H9 (cell line): Measurements from ENCODE around the gene OR2J1. TPM values are rescaled to one million over a fixed set of nuclear protein-coding genes. Genes with fewer than 3 reads are reported as not detected.

Experiments
- DNase-seq: peaks from one replicate; pipeline ENCODE4 v3.0.0-alpha.2; 2017
- H2AFZ ChIP-seq: one replicate; pipeline ENCODE4 v1.6.1; 2013; ENCODE audit warnings: mild to moderate bottlenecking, low read length, control low read depth, moderate library complexity
- H2AK5ac ChIP-seq: 2 replicates; pipeline ENCODE4 v1.6.1; 2013; ENCODE audit warnings: low read length, control low read depth, mixed read lengths; ENCODE audit not compliant: insufficient read length
- H2BK120ac ChIP-seq: one replicate; pipeline ENCODE4 v1.6.1; 2013; ENCODE audit warnings: low read depth, mild to moderate bottlenecking, low read length, control low read depth, inconsistent platforms; ENCODE audit not compliant: poor library complexity, severe bottlenecking
- H2BK12ac ChIP-seq: 2 replicates; pipeline ENCODE4 v1.6.1; 2013; ENCODE audit warnings: low read length, control low read depth, mixed read lengths, low read depth; ENCODE audit not compliant: insufficient read length
- H2BK15ac ChIP-seq: 2 replicates; pipeline ENCODE4 v1.6.1; 2013; ENCODE audit warnings: low read depth, low read length, control low read depth
- H2BK20ac ChIP-seq: one replicate; pipeline ENCODE4 v1.6.1; 2013; ENCODE audit warnings: low read depth, mild to moderate bottlenecking, low read length, control low read depth, inconsistent platforms; ENCODE audit not compliant: poor library complexity, severe bottlenecking
- H2BK5ac ChIP-seq: 2 replicates; pipeline ENCODE4 v1.6.1; 2013; ENCODE audit warnings: low read length, control low read depth, mixed read lengths; ENCODE audit not compliant: insufficient read length
- H3K14ac ChIP-seq: 2 replicates; pipeline ENCODE4 v1.6.1; 2013; ENCODE audit warnings: low read length, control low read depth; ENCODE audit not compliant: insufficient read depth
- H3K18ac ChIP-seq: 2 replicates; pipeline ENCODE4 v1.6.1; 2013; ENCODE audit warnings: low read depth, mild to moderate bottlenecking, mixed read lengths, low read length, control low read depth; ENCODE audit not compliant: insufficient read length
- H3K23ac ChIP-seq: 2 replicates; pipeline ENCODE4 v1.6.1; 2013; ENCODE audit warnings: low read length, control low read depth, mixed read lengths, low read depth; ENCODE audit not compliant: insufficient read length
- H3K23me2 ChIP-seq: 2 replicates; pipeline ENCODE4 v1.6.1; 2013; ENCODE audit warnings: low read depth, mild to moderate bottlenecking, mixed read lengths, low read length, control low read depth; ENCODE audit not compliant: insufficient read length, poor library complexity, severe bottlenecking
- H3K27ac ChIP-seq: 2 replicates; pipeline ENCODE4 v1.5.1; 2013; ENCODE audit warnings: low read length, control low read depth, mixed read lengths, low read depth; ENCODE audit not compliant: insufficient read length
- H3K27me3 ChIP-seq: 2 replicates; pipeline ENCODE4 v1.6.1; 2013; ENCODE audit warnings: low read length, control low read depth, inconsistent platforms; ENCODE audit not compliant: insufficient read depth
- H3K4ac ChIP-seq: 2 replicates; pipeline ENCODE4 v1.6.1; 2013; ENCODE audit warnings: low read depth, mild to moderate bottlenecking, control low read depth, inconsistent platforms, low read length, moderate library complexity
- H3K4me1 ChIP-seq: 2 replicates; pipeline ENCODE4 v1.6.1; 2013; ENCODE audit warnings: low read length, control low read depth, inconsistent platforms; ENCODE audit not compliant: insufficient read depth
- H3K4me2 ChIP-seq: 2 replicates; pipeline ENCODE4 v1.6.1; 2013; ENCODE audit warnings: low read length, control low read depth, mixed read lengths; ENCODE audit not compliant: insufficient read length, insufficient read depth
- H3K56ac ChIP-seq: 2 replicates; pipeline ENCODE4 v1.6.1; 2013; ENCODE audit warnings: low read depth, mild to moderate bottlenecking, mixed read lengths, low read length, control low read depth; ENCODE audit not compliant: insufficient read length
- H3K79me1 ChIP-seq: 2 replicates; pipeline ENCODE4 v1.6.1; 2013; ENCODE audit warnings: low read depth, mild to moderate bottlenecking, moderate library complexity, low read length, control low read depth, inconsistent platforms; ENCODE audit not compliant: insufficient read depth, poor library complexity, severe bottlenecking
- H3K79me2 ChIP-seq: 2 replicates; pipeline ENCODE4 v1.6.1; 2013; ENCODE audit warnings: low read length, control low read depth, inconsistent platforms; ENCODE audit not compliant: insufficient read depth
- H3K9ac ChIP-seq: 2 replicates; pipeline ENCODE4 v1.6.1; 2013; ENCODE audit warnings: low read length, control low read depth, mixed read lengths; ENCODE audit not compliant: insufficient read length; ENCODE audit errors: extremely low read depth
- H3K9me3 ChIP-seq: one replicate; pipeline ENCODE4 v1.6.1; 2013; ENCODE audit warnings: low read depth, low read length, inconsistent platforms; ENCODE audit not compliant: control insufficient read depth
- H3T11ph ChIP-seq: one replicate; pipeline ENCODE4 v1.6.1; 2013; ENCODE audit warnings: mild to moderate bottlenecking, low read length, control low read depth, inconsistent platforms
- H4K20me1 ChIP-seq: one replicate; pipeline ENCODE4 v1.6.1; 2013; ENCODE audit not compliant: control insufficient read depth, insufficient read length, insufficient read depth
- H4K5ac ChIP-seq: 2 replicates; pipeline ENCODE4 v1.6.1; 2013; ENCODE audit warnings: low read depth, mild to moderate bottlenecking, mixed read lengths, low read length, control low read depth; ENCODE audit not compliant: insufficient read length
- H4K8ac ChIP-seq: replicated peaks from 2 replicates; pipeline ENCODE4 v1.6.1; 2013; ENCODE audit warnings: low read length, control low read depth, mixed read lengths, low read depth; ENCODE audit not compliant: insufficient read length
- H4K91ac ChIP-seq: 2 replicates; pipeline ENCODE4 v1.6.1; 2013; ENCODE audit warnings: low read depth, mild to moderate bottlenecking, moderate library complexity, mixed read lengths, low read length, control low read depth; ENCODE audit not compliant: insufficient read length
- H3K27ac Mint-ChIP-seq, 3 experiments: 2 replicates in 2 of 3; 3 replicates in 1 of 3; pipeline ENCODE4 v1.8.0; 2020 to 2021; ENCODE audit warnings: mixed read lengths in 3 of 3, mild to moderate bottlenecking in 1 of 3, moderate library complexity in 1 of 3
- H3K27me3 Mint-ChIP-seq: 2 replicates; pipeline ENCODE4 v1.8.0; 2021; ENCODE audit warnings: low read depth, mild to moderate bottlenecking, moderate library complexity, mixed read lengths
- H3K36me3 Mint-ChIP-seq, 3 experiments: 2 replicates in 2 of 3; 3 replicates in 1 of 3; pipeline ENCODE4 v1.8.0; 2020 to 2021; ENCODE audit warnings: low read depth in 3 of 3, mixed read lengths in 3 of 3; ENCODE audit not compliant: insufficient read depth in 1 of 3
- H3K4me1 Mint-ChIP-seq, 2 experiments: 2 replicates each; pipeline ENCODE4 v1.8.0; 2020; ENCODE audit warnings: mixed read lengths in 2 of 2
- H3K4me3 Mint-ChIP-seq, 2 experiments: 2 replicates in 1 of 2; 3 replicates in 1 of 2; pipeline ENCODE4 v1.8.0; 2020 to 2021; ENCODE audit warnings: mild to moderate bottlenecking in 2 of 2, mixed read lengths in 2 of 2, moderate library complexity in 1 of 2
- H3K9me3 Mint-ChIP-seq, 2 experiments: 2 replicates in 1 of 2; 3 replicates in 1 of 2; pipeline ENCODE4 v1.8.0; 2020; ENCODE audit warnings: mild to moderate bottlenecking in 2 of 2, mixed read lengths in 2 of 2, moderate library complexity in 1 of 2
- WGBS: extraction: QIAGEN DNeasy Blood & Tissue Kit; methylation state at CpG from one replicate; pipeline ENCODE4 v1.1.7; 2013; ENCODE audit warnings: missing lambda C conversion rate, low lambda C conversion rate, mixed read lengths; ENCODE audit not compliant: insufficient read length; ENCODE audit errors: extremely low coverage; 5-methylcytosine and 5-hydroxymethylcytosine counted together
- total RNA-seq: library from RNA; stranded (reverse); gene quantifications from 2 replicates; pipeline ENCODE4 v1.2.1, GENCODE V29; 2021
- TF ChIP-seq, protein P1 (sequence below): fragments of 200-600 bp; sonication (generic); conservative IDR thresholded peaks from 3 replicates; pipeline ENCODE4 v1.8.0; 2021; ENCODE audit warnings: antibody characterized with exemption, mild to moderate bottlenecking

Gene OR2J1
- total RNA-seq, 1 experiment from 2014 or later, result not detected

DNA sequence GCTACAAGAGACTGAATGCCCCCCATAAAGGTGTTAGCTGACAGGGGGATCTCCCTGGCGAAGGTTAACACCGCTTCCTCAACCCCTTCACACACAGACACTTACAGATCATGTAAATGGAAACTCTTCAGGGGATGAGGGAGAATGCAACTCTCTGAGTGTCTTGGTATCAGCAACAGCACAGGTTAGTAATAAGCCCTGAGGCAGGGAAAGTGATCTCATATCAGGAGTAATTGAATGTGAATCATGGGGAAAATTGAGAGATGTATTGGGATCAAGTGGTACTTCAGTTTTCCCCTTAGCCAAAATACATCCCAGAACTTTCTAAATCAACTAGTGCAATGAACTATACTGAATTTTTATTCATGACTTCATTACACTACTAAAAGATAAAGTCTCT is 32.4 kb downstream of the OR2J1 start:
- Histone ChIP-seq H3K9me3 (no peaks in the 10 kb centered on the region), H2AFZ (no peak overlapping the region), H3K79me2 (no peaks in the 10 kb centered on the region), H2BK5ac (no peak overlapping the region), H3K27ac (no peak overlapping the region), H3K23me2 (no peaks in the 10 kb centered on the region), H2BK12ac (no peak overlapping the region), H3K14ac (no peak overlapping the region), H4K8ac (no peak overlapping the region), H4K91ac (no peak overlapping the region), H3K4ac (no peak overlapping the region), H2BK20ac (no peak overlapping the region), H3K18ac (no peak overlapping the region), H3K27me3 (no peaks in the 10 kb centered on the region), H3K56ac (no peak overlapping the region), H3K4me1 (no peaks in the 10 kb centered on the region), H3K79me1 (no peaks in the 10 kb centered on the region), H2AK5ac (no peak overlapping the region), H2BK120ac (no peak overlapping the region), H3K9ac (no peak overlapping the region), H3K23ac (no peak overlapping the region), H4K5ac (no peak overlapping the region), H4K20me1 (no peaks in the 10 kb centered on the region), H3T11ph (no peak overlapping the region), H3K4me2 (no peak overlapping the region), H2BK15ac (no peak overlapping the region)
- H3K9me3 Mint-ChIP-seq, result no peaks in the 10 kb centered on the region
- H3K4me1 Mint-ChIP-seq, result no peaks in the 10 kb centered on the region
- H3K4me3 Mint-ChIP-seq, result no peak overlapping the region
- TF ChIP-seq, protein P1, sequence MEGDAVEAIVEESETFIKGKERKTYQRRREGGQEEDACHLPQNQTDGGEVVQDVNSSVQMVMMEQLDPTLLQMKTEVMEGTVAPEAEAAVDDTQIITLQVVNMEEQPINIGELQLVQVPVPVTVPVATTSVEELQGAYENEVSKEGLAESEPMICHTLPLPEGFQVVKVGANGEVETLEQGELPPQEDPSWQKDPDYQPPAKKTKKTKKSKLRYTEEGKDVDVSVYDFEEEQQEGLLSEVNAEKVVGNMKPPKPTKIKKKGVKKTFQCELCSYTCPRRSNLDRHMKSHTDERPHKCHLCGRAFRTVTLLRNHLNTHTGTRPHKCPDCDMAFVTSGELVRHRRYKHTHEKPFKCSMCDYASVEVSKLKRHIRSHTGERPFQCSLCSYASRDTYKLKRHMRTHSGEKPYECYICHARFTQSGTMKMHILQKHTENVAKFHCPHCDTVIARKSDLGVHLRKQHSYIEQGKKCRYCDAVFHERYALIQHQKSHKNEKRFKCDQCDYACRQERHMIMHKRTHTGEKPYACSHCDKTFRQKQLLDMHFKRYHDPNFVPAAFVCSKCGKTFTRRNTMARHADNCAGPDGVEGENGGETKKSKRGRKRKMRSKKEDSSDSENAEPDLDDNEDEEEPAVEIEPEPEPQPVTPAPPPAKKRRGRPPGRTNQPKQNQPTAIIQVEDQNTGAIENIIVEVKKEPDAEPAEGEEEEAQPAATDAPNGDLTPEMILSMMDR, result no peak
- DNase-seq, result no peak
- no peaks in the 10 kb centered on the region for H3K36me3 Mint-ChIP-seq
- no CpG with 5 or more reads among the region's 2 CpGs for WGBS
- H3K27ac Mint-ChIP-seq, result no peak overlapping the region
- H3K27me3 Mint-ChIP-seq, result peaks cover 12% of the 10 kb centered on the region
